HG02943 (cell line): ENCODE results near the gene SLC16A7.

ENCODE experiments used
- ATAC-seq: cut with Tn5 transposase; IDR thresholded peaks from one replicate; pipeline ENCODE4 v1.9.1; 2021; ENCODE audit warnings: mild to moderate bottlenecking, low read depth, moderate library complexity; ENCODE audit not compliant: unreplicated experiment

SLC16A7 gene

DNA sequence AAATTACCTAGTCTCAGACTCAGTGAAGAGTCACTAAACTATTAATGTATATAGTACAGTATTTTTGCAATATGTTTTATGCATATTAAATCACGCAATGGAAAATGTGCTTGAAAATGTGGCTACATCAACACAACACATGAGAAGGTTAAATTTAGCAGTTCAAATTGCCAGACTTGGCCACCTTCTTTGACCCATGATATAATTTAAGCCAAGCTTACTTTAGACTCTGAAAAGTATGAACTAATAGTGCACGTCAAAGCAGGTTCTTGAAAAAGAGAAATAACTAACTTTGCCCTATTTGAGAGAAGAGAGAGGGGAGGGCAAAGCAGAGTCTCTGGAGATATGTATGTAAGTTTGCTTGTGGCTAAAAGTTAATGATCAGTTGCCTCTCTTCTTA lies 68.7 kb downstream of the SLC16A7 start:
- ATAC-seq: no peak

DNA sequence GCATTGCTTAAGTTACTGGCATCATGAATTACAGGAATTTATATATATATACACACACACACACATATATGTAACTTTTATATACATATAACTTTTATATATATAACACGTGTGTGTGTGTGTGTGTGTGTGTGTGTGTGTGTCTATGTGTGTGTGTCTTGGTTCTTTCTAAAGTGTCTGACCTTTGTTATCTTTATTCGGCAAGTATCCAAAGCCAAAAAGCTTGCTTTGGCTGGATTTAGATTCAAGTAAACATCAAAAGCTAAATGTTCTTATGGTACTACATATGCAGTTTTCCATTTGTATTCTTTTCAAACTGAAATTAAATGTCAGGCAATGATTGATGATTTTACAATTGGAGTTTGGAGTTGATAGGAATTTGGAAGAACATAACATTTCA lies 69.9 kb downstream of the SLC16A7 start:
- ATAC-seq: no peak

DNA sequence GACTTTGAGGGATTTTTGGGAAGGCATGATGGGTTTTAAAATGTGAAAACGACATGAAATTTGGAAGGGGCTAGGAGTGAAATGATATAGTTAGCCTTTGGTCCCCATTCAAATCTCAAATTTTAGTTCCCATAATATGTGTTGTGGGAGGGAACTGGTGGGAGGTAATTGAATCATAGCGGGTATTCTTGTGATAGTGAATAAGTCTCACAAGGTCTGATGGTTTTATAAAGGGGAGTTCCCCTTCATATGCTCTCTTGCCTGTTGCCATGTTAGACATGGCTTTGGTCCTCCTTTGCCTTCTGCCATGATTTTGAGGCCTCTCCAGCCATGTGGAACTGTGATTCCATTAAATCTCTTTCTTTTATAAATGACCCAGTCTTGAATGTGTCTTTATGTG lies 72.8 kb downstream of the SLC16A7 start:
- no peak for ATAC-seq

DNA sequence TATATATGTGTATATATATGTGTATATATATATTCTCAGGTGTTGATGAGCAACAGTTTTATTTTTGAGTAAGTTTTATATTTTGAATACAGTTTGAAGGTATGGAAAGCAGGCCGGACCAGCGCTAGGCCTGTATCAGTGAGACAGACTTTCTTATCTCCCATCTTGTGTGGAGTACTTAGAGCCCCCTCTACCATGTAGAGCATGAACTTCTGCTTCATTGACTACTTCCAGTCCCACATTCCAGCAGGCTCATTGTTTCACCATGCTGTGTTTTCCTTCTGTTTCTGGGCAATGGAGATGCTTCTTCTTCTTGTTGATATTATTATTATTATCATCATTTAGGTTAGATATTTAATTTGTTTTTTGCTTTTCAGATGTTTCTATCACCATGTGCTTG lies 76.4 kb downstream of the SLC16A7 start:
- no peak for ATAC-seq

DNA sequence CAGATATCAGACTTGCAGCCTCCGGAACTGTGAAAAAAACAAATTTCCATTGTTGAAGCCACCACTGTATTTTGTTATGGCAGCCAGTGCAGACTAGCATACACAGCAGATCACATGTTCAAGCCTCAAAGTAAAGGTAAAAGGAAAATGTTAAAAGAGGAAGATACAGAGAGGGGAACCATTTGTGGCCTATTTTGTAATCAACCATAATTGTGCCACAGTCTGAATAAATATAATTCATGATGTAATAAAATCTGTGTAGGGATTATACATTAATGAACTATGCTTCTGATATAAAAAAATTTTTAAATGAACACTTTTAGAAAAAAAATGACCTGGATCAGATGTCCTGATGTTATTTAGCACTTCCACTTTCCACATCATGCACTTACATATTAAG lies 79.6 kb downstream of the SLC16A7 start:
- no peak for ATAC-seq

DNA sequence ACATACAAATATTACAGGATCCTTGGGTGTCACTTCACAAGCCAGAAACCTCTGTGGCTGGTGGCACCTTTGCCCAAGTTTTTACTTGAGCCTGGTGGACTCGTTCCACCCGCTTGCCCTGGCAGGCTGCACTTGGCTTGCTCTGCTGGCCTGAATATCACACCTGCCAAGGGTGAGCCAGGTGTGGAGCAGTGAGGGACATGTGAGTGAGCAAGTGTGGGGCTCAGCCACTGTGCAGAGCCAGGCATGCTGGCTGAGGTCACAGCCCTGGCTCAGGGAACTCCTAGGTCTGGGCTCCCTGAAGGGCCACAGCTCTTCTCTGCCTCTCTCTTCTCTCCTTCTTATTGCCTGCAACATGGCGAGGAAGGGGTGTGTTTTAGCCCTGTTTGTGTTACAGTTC lies 82.0 kb downstream of the SLC16A7 start:
- no peak for ATAC-seq

DNA sequence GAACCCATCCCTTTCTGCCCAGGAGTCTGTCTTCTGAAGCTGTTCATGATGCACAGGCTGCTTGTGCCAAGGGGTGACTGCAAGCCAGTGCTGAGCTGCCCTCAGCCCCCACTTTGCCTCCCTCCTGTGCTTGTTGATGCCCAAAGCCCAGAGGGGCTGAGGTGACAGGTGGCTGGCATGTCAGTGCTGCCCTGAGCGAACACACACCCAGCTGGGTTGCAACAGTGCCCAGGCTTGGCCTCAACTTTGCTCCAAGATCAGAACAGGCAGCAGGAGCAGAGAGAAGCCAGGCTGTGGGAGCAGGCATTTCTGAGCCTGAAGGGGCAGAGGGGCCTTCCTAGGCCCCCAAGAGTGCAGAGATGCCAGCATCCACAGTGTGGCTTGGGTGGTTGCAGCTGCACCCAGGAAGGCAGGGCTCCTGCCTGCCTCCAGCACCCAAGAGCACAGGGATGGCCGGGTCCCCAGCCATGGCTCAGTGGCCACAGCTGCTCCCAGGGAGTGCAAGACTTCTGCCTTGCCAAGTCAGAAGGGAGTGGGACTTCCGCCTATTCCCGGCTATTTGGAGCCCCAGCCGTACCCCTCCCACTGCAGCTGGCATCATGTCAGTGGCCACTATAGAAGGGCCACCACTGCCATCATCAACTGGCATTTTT lies 83.1 kb downstream of the SLC16A7 start:
- no peak for ATAC-seq

DNA sequence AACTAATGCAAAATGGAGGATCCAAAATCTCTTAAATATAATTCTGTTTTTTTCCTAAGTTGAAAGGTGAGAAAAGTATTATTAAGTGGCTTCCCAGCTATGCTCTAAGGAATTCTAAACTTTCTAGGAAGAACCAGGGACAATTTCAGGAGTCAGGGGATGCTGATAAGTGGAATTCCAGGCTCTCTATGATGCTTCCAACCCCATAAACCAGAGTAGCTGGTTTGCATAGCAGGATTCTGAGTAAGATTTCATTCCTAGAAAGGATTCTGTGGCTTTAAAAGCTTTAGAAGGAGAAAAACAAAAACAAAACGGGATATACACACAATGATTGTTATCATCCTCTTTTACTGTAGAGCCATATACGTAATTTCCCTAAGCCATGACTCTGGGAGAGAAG lies 93.9 kb downstream of the SLC16A7 start:
- no peak for ATAC-seq

DNA sequence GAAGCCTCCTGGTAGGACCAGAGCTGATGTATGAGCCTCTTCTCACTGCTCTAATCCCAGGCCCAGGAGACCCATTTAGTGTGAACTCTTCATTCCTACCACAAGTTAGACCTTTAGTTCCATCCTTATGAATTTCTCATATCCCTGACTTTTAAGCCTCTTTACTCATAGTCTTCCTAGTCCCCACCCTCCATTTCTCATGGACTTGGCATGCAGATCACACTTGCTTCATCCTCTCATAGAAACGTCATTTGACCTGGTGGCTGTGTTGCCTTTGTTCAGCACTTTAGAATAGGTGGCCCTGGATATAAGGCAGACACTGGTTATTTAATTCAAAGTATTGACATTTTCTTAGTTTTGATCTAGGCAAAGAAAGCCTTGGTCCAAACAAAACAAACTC lies 99.5 kb downstream of the SLC16A7 start:
- ATAC-seq: no peak

DNA sequence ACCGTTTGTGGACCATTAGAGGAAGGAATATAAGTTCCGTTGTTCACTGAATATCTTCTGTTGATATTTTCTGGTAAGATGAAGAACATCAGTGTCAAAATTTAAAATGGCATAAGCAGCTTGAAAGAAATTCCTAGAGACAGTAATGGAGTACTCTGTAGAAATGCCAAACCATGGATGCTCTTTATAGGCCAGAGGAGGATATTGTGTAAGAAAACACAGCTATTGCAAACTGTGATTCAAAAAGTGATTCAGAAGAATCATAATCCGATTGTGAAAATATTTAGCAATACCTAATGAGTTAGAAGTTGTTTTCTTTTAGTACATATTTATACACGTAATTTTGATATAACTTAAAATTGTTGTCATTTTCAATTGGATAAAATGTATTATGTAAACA lies 102.8 kb downstream of the SLC16A7 start:
- ATAC-seq: no peak

DNA sequence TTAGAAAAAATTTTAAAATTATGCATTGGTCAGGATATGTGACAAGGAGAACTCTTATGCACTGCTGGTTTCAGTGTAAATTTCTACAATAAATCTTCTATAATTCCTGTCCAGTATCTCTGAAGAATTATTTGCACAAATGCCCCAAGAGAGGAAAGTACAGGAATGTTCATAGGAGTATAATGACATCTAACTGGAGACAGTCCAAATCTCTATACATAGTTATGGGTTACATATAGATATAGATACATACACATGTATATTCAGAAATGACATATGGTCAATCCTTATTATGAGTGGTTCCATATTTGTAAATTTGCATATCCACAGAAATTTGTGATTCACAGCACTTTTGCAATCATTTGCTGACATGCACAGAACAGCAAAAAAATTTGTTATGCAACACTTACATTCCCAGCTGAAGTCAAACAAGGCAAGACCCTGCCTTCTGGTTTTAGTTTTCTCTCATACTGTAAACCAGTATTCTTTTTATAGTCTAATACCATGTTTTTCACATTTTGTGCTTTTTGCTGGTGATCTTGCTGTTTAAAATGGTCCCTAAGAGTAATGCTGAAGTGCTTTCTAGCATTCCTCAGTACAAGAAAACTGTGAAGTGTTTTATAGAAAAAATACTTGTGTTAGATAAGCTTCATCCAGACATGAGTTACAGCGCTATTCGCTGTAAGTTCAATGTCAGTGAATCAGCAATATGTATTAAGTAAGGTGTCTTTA lies 103.8 kb downstream of the SLC16A7 start:
- no peak for ATAC-seq

DNA sequence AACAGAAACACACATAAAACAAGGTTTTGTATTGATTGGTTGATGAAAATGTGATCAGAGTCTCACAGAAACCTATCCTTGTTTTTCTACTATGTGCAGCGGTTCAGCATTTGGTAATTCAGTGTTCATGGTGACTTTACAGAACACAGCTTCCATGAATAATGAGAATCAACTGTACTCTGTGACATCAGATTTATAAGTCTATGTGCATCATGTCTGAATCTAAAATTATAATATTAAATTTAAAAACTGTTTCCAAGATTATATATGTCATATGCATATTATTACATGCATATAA lies 104.3 kb downstream of the SLC16A7 start:
- no peak for ATAC-seq

DNA sequence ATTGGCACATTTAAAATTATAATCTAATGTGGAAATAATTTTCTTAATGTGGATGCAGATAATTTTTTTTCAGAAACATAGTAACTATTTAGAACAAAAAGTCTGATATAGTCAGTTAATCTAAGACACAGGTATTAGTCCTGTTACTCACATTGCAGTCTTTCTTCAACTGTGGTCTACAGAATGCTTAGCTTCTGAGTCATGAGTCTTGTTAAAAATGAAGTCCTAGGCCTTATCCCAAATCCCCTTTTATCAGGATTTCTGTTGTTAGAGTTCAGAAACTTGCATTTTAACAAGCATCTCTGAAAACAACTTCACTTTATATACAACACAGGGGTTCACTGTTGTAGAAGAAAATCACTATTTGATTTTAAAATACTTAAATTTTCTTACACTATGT lies 112.2 kb downstream of the SLC16A7 start:
- no peak for ATAC-seq

DNA sequence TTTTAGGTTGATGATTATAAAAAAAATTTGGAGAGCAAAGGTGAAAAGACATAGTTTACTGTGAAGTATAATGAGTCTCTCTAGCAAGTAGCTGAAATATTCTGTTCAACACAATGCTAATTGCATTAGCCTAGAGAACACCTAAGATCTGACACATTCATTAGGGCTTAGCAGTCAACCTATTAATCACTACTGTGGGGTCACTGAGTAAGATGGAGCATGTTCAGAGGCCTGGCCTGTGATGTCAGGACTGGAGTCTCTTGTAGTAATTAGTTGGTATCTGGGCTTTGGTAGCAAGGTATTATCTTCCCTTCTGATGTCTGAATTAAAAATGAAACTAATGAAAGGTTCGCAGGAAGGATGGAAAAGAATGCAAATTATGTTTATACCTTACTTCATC lies 112.7 kb downstream of the SLC16A7 start:
- ATAC-seq: no peak

DNA sequence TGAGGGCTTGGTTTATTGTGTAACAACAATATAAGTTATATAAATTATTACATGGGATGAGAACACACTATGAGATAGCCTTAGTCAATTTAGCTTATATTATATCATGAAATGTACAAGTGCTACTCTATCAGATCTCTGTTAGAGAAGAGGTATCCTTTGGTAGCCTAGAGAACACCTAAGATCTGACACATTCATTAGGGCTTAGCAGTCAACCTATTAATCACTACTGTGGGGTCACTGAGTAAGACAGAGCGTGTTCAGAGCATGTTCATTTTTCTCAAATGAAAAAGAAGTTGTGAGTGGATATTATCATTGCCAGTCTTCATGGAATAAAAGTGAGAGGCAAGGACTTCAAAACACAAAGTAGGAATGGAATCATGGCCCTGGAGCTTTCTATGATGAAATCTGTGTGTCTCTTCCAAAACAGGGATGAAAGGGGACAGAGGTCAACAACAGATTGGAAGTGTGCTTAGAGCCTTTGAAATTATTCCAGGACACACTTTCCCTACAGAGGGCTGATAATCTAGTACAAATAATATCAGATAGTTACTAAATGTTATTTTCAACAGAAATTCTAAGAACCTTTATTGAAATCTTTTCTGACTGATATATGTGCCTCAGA lies 114.3 kb downstream of the SLC16A7 start:
- no peak for ATAC-seq

DNA sequence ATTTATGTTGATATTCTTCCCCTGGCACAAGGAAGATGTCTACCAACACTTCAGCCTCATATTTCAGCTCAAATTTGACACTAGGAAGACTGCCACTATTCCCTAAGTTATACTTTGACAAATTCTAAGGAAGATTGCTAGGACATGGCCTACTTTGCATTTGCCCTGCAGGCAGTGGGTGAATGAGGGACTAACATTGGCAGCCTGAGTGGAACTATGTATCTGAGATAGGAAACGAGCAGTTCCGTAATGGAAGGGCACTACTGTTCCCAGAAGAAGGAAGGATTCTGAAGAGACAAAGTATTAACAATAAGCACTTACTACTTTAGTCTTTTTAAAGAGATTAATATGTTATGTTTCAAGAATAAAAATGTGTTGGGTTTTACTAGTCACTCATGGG lies 115.1 kb downstream of the SLC16A7 start:
- no peak for ATAC-seq

DNA sequence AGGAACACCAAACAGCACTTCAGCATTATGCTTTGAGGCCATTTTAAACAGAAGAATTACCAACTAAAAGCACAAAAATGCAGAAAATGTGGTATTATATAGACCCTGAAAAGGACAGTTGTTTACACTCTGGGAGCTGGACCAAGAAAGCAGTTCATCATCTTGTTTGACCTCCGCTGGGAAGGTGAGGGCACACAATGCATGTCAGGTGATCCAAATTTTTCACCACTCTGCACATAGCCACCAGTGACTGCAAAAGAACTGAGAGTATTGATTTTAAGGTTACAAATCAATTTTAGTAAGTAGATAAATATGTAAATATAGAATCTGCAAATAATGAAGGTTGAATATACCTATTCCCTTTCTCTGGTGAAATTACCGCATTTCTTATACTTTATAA lies 119.6 kb downstream of the SLC16A7 start:
- ATAC-seq: no peak

DNA sequence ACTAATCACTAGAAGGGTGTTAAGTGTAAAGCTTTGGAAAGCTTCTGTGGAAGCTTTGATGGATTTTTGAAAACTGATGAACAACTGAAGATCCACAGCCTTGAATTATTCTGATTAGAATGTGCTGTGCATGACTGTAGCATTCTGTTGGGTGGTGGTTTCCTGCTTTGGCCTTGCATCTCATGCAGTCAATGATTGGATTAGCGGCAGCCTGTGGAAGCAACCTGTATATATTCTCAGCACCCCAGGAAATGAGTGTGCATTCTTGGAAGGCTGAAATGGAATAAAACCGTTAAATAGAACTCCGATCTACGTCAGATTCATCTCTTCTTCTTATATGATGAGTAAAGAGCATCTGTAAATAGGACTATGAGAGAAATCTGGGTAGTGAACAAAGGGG lies 120.2 kb downstream of the SLC16A7 start:
- no peak for ATAC-seq

DNA sequence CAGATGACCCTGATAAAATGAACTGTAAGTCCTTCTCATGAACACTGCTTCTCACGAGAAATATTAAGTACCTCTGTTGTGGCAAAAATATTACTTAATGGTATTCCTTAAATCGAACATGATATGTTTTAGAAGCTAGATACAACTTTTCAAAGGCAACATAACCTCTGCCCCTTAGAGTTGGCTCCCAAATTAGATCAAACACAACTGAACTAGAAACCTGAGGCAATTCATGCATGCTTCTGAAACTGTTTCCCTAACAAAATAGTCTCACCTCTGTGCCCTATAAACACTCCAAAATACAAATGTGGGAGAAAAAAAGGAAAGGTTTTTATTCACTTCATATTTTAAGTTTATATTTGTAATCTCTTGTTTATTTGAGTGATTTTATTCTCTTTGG lies 121.6 kb downstream of the SLC16A7 start:
- no peak for ATAC-seq

DNA sequence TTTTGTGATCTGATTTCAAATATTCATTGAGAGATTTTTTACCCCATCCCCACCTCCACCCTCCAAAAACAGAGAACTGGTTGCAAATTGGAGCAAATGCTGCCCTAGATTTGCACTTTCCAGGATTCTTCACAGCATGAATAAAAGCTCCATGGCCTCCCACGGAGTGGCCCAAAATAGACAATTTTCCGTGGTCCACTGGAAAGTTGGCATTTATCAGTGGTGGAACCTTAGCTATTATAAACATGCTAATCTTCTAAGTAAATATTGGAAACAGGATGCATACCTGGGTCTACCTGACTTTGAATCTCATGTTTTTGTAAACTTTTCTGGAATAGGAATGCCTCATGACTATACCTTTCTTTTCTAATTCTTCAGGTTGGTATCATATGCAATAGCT lies 123.9 kb downstream of the SLC16A7 start:
- ATAC-seq: no peak

DNA sequence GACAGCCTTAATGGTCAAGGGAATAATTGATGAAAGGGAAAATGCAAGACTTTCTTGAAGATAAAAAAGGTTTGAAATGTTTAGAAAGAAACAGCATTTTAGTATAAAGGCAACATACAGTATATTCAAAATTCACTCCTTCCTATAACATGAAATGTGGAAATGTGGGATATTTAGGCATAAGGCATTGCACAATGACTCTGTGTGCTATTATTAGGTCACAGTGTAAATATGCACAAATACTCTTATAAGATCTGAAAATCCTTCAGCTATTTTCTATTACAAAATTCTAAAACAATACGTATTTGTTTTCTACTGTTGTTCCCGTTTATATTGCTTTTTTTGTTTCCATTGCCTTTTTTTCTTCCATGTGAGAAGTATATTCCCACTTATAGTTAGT lies 127.7 kb downstream of the SLC16A7 start:
- ATAC-seq: no peak

DNA sequence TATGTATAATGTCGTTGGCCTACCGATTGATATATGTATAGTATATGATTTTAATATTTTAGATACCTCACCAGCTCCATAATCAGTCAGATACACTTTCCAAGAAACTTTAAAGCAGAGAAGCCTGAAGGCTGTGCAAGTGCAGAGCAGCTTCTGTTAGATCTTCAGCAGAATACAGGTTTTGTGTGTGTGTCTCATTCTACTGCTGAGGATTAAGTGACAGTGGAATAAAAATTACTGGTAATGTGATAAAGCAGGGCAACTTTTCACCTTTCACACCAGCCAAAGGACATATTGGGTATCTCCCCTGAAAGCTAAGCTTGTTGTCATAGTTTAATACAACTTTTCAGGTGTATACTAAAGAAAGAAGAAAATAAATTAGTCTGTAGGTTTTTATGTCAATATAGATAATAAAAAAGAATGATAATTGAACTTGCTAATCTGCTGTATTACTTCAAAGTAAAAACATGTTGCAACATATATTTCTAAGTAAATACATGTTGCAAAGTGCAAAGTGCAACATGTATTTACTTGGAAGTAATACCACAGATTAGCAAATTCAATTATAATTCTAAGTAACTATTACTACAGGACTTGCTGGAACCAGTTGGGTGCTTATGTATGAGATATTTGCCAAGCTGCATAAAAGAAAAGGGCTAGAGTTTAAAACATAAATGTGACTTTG lies 128.3 kb downstream of the SLC16A7 start:
- ATAC-seq: no peak
